Measurements from ENCODE around the gene DNAH2. TPM values are rescaled to one million over a fixed set of nuclear protein-coding genes. Genes with fewer than 3 reads are reported as not detected.
A peak's percentile ranks its signal among the peaks of the same experiment; 100 is the strongest.

DNAH2 gene
- total and polyA plus RNA-seq, 2 of the 13 experiments (the other 11 are each of a cell fraction or from before 2014, with no cell fraction given), result not detected

DNA sequence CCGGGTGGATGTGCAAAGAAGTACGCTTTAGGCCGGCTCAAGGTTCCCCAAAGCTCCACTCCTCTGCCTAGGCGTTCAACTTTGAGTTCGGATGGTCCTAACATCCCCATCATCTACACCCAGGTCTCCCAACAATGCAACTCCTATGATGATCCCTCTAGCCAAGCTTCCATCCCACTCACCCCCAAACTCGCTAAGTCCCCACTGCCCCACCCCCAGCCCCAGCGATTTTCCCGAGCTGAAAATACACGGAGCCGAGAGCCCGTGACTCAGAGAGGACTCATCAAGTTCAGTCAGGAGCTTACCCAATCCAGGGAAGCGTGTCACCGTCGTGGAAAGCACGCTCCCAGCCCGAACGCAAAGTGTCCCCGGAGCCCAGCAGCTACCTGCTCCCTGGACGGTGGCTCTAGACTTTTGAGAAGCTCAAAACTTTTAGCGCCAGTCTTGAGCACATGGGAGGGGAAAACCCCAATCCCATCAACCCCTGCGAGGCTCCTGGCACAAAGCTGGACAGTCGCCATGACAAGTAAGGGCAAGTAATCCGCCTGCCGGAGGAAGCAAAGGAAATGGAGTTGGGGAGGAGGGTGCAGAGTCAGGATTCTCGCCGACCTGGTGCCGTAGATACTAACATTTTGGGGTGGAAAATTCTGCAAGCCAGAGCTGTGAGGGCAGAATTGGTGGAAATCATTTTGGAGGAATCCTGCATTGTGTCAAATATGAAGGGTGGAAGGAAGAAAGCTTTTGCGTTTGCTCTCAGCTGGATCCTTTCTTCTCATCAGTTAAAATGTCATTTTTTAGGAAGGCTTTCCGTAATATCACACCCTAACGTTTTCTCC lies 30.3 kb upstream of the DNAH2 start, which contains the start of gene TP53 (continued):
- TF ChIP-seq ZNF616 (CRISPR knock-in tag; IDR thresholded peaks at IDR 0.05; ENCODE audit: low read depth), result no peak
- no peak for TF ChIP-seq ZFP90 (CRISPR knock-in tag; IDR thresholded peaks at IDR 0.05; ENCODE audit: borderline replicate concordance)
- TF ChIP-seq SMAD9 (CRISPR knock-in tag; IDR thresholded peaks at IDR 0.05), result no peak
- peak; percentile 69 for TF ChIP-seq ELF1 (CRISPR knock-in tag; IDR thresholded peaks at IDR 0.05)
- 0 out of 2 replicates have a peak, but pooled peaks have one; percentile 62 for TF ChIP-seq MLLT10 (CRISPR knock-in tag; IDR thresholded peaks at IDR 0.05)
- TF ChIP-seq, protein P1, sequence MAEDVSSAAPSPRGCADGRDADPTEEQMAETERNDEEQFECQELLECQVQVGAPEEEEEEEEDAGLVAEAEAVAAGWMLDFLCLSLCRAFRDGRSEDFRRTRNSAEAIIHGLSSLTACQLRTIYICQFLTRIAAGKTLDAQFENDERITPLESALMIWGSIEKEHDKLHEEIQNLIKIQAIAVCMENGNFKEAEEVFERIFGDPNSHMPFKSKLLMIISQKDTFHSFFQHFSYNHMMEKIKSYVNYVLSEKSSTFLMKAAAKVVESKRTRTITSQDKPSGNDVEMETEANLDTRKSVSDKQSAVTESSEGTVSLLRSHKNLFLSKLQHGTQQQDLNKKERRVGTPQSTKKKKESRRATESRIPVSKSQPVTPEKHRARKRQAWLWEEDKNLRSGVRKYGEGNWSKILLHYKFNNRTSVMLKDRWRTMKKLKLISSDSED (CRISPR knock-in tag; IDR thresholded peaks at IDR 0.05), result 0 out of 2 replicates have a peak, but pooled peaks have one; percentile 30
- 0 out of 2 replicates have a peak, but pooled peaks have one; percentile 32 for TF ChIP-seq ZSCAN31 (CRISPR knock-in tag; IDR thresholded peaks at IDR 0.05; ENCODE audit: low read depth)
- peak; percentile 76; the same call in 1 of the 2 replicates for TF ChIP-seq DMAP1 (CRISPR knock-in tag; IDR thresholded peaks at IDR 0.05)
- TF ChIP-seq ZNF281 (CRISPR knock-in tag; IDR thresholded peaks at IDR 0.05; ENCODE audit: borderline replicate concordance), result no peak
- TF ChIP-seq MXD1 (CRISPR knock-in tag; IDR thresholded peaks at IDR 0.05), result no peak
- TF ChIP-seq ZNF101 (CRISPR knock-in tag; IDR thresholded peaks at IDR 0.05; ENCODE audit: borderline replicate concordance, low read depth), result no peak
- 0 out of 2 replicates have a peak, but pooled peaks have one; percentile 35 for TF ChIP-seq ZNF274 (CRISPR knock-in tag; IDR thresholded peaks at IDR 0.05)
- no peak for TF ChIP-seq STAT5B (CRISPR knock-in tag; IDR thresholded peaks at IDR 0.05)
- no peak; the same call in 1 of the 2 replicates for TF ChIP-seq ZNF605 (CRISPR knock-in tag; IDR thresholded peaks at IDR 0.05)
- no peak for TF ChIP-seq ZFYVE20 (CRISPR knock-in tag; IDR thresholded peaks at IDR 0.05; ENCODE audit: borderline replicate concordance, low read depth)
- 0 out of 2 replicates have a peak, but pooled peaks have one; percentile 10 for TF ChIP-seq BHLHE40 (IDR thresholded peaks at IDR 0.05; ENCODE audit: low read length)
- TF ChIP-seq NFE2L1 (CRISPR knock-in tag; IDR thresholded peaks at IDR 0.05; ENCODE audit: borderline replicate concordance), result no peak
- TF ChIP-seq MBNL3 (CRISPR knock-in tag; conservative IDR thresholded peaks at IDR 0.05), result no peak
